Measurements from ENCODE around the gene SLC8A1.

SLC8A1 gene

GRCh38 chr2:40315683-40316082 is 136.2 kb downstream of the SLC8A1 start:
- H3K4me3 ChIP-seq (ENCODE audit: low read depth, low read length): no peak overlapping the region
- CTCF ChIA-PET: interaction anchor here (0.9 kb wide), 1 partner anchor 102 kb away, joined by 4 read pairs; no protein-coding TSS in a partner anchor
- DNase-seq (ENCODE audit: low read depth, low spot score): no peak
- TF ChIP-seq CTCF (IDR thresholded peaks at IDR 0.05; ENCODE audit: insufficient read depth, low read length, missing control alignments): no peak
- POLR2A ChIA-PET: no interaction called here

GRCh38 chr2:40311026-40311425 is 140.9 kb downstream of the SLC8A1 start:
- no peak overlapping the region for H3K4me3 ChIP-seq (ENCODE audit: low read depth, low read length)

GRCh38 chr2:40310303-40310702 is 141.6 kb downstream of the SLC8A1 start:
- DNase-seq (ENCODE audit: low read depth, low spot score): no peak
- CTCF ChIA-PET: no interaction called here
- no peak overlapping the region for H3K4me3 ChIP-seq (ENCODE audit: low read depth, low read length)
- no peak for TF ChIP-seq CTCF (IDR thresholded peaks at IDR 0.05; ENCODE audit: insufficient read depth, low read length, missing control alignments)
- POLR2A ChIA-PET: no interaction called here

More at GRCh38 chr2:40311026-40311425, 140.9 kb downstream of the SLC8A1 start:
- CTCF ChIA-PET: no interaction called here
- DNase-seq (ENCODE audit: low read depth, low spot score): no peak
- POLR2A ChIA-PET: no interaction called here
- no peak for TF ChIP-seq CTCF (IDR thresholded peaks at IDR 0.05; ENCODE audit: insufficient read depth, low read length, missing control alignments)

GRCh38 chr2:40304340-40304739 is 147.6 kb downstream of the SLC8A1 start:
- TF ChIP-seq CTCF (IDR thresholded peaks at IDR 0.05; ENCODE audit: insufficient read depth, low read length, missing control alignments): no peak
- H3K4me3 ChIP-seq (ENCODE audit: low read depth, low read length): no peak overlapping the region
- ChIA-PET POLR2A (no interaction called here), CTCF (interaction anchor here (1.0 kb wide), 1 partner anchor 10 kb away, joined by 3 read pairs; no protein-coding TSS in a partner anchor)
- no peak for DNase-seq (ENCODE audit: low read depth, low spot score)

- CTCF ChIA-PET: interaction anchor here (1.0 kb wide), 1 partner anchor 10 kb away, joined by 3 read pairs; no protein-coding TSS in a partner anchor
- POLR2A ChIA-PET: no interaction called here
- no peak for TF ChIP-seq CTCF (IDR thresholded peaks at IDR 0.05; ENCODE audit: insufficient read depth, low read length, missing control alignments)
- no peak overlapping the region for H3K4me3 ChIP-seq (ENCODE audit: low read depth, low read length)
- no peak for DNase-seq (ENCODE audit: low read depth, low spot score)
Observed at GRCh38 chr2:40303746-40304145, 148.1 kb downstream of the SLC8A1 start.

GRCh38 chr2:40302751-40303325 is 149.1 kb downstream of the SLC8A1 start:
- no peak for DNase-seq (ENCODE audit: low read depth, low spot score)
- CTCF ChIA-PET: no interaction called here
- POLR2A ChIA-PET: no interaction called here
- TF ChIP-seq CTCF (IDR thresholded peaks at IDR 0.05; ENCODE audit: insufficient read depth, low read length, missing control alignments): no peak
- no peak overlapping the region for H3K4me3 ChIP-seq (ENCODE audit: low read depth, low read length)
